Heart right ventricle (tissue), 16 donors: Measurements from ENCODE around the gene PLCB4. TPM values are rescaled to one million over a fixed set of nuclear protein-coding genes. Genes with fewer than 3 reads are reported as not detected.

ENCODE experiments used
- ATAC-seq, 8 donors: fragments of 200-7000 bp; cut with Tn5 transposase; one replicate each; pipeline ENCODE4 v1.9.1; 2020; ENCODE audit warnings: mild to moderate bottlenecking in 8 of 8, moderate library complexity in 8 of 8, moderate number of reproducible peaks in 1 of 8
- DNase-seq, 2 donors: peaks; one replicate each; pipeline ENCODE4 v3.0.0-alpha.2; 2020
- H3K27ac ChIP-seq, 10 donors: fragments of 200-600 bp; sonication (generic) in 2 of 10; one replicate each; pipeline versions ENCODE4 v1.5.0 to v1.8.0; 2020 to 2022; ENCODE audit warnings: mild to moderate bottlenecking in 3 of 10
- H3K27me3 ChIP-seq, 7 donors: fragments of 200-600 bp; one replicate each; pipeline ENCODE4 v1.8.0; 2021 to 2022; ENCODE audit warnings: mild to moderate bottlenecking in 2 of 7
- H3K36me3 ChIP-seq, 9 donors: fragments of 200-600 bp; sonication (generic) in 1 of 9; one replicate each; pipeline versions ENCODE4 v1.5.0 to v1.8.0; 2020 to 2022; ENCODE audit warnings: mild to moderate bottlenecking in 2 of 9
- H3K4me1 ChIP-seq, 9 donors: fragments of 200-600 bp; sonication (generic) in 1 of 9; one replicate each; pipeline versions ENCODE4 v1.5.0 to v1.8.0; 2020 to 2022; ENCODE audit warnings: mild to moderate bottlenecking in 4 of 9
- H3K4me3 ChIP-seq, 10 donors: fragments of 200-600 bp; sonication (generic) in 2 of 10; one replicate each; pipeline versions ENCODE4 v1.5.0 to v1.8.0; 2020 to 2022; ENCODE audit warnings: mild to moderate bottlenecking in 7 of 10, moderate library complexity in 2 of 10
- H3K9me3 ChIP-seq, 11 donors: fragments of 200-600 bp in 10 of 11; sonication (generic) in 2 of 11; one replicate each; pipeline versions ENCODE4 v1.5.0 to v1.8.0; 2013 to 2022; ENCODE audit warnings: mild to moderate bottlenecking in 2 of 11, control low read depth in 1 of 11, moderate library complexity in 1 of 11
- WGBS, 2 donors: extraction: QIAGEN DNeasy Blood & Tissue Kit; methylation state at CpG; one replicate each; pipeline ENCODE4 v1.1.7; 2013; ENCODE audit warnings: inconsistent platforms in 1 of 2; 5-methylcytosine and 5-hydroxymethylcytosine counted together
- intact Hi-C, 10 donors: fragments of 100-400 bp; cut with DNase I; formaldehyde crosslinking; loops; one replicate each; pipeline versions ENCODE4 v1.11.1 to v1.14.2; 2022
- polyA plus RNA-seq, 2 donors: library from polyadenylated mRNA; stranded (reverse); fragments of 200-250 nt; gene quantifications; one replicate each; pipeline ENCODE4 v1.2.3, GENCODE V29; 2013
- total RNA-seq, 10 donors: library from RNA; stranded (reverse); fragmentation: NEBNext Ultra II Directional in 3 of 10; extraction: Animal tissue kit (Norgen Biotek cat#: 25700) in 3 of 10; gene quantifications; one replicate each; pipeline versions ENCODE4 v1.2.1 to v1.2.4, GENCODE V29; 2021 to 2023
- TF ChIP-seq, protein P1 (sequence below), 9 donors: fragments of 200-600 bp; sonication (generic) in 2 of 9; IDR thresholded peaks; one replicate each; pipeline versions ENCODE4 v1.5.0 to v1.8.0; 2021 to 2022; ENCODE audit warnings: antibody characterized with exemption in 9 of 9, mild to moderate bottlenecking in 5 of 9, moderate library complexity in 1 of 9
- donor health status: Arrhythmogenic right ventricular cardiomyopathy.
- donor health status: ischemic (EF 13 %, LVEDD 7.1; RV severe dilation, severe dysfunction).
- donor health status: healthy with polysubstance abuse.
- donor health status: DM: no; HTN: yes; CAD: no.
- donor health status: DM: no; HTN: no; CAD: no.
- donor health status: ischemic (EF 25% LVEDD 6.9; RV normal size, moderate dysfunction).
- donor health status: ischemic (EF 25% LVEDD 5.7; RV mildly dilated, moderate dysfunction).
- donor health status: healthy.
- donor health status: DM: yes; HTN: yes; CAD: no.
- donor health status: Ischemic cardiomyopathy.
- donor health status: ischemic (EF 35%, LVEDD 5.7; RV mildly dilated, moderate dysfunction).
- donor health status: nonischemic (EF 11% LVEDD 7.7; RV severe dilation, severe dysfunction).
- donor health status: DM: yes; HTN: yes; CAD: no.
- donor health status: PGD.
- donor health status: ischemic (EF 29% LVEDD 5.4; RV normal size, mild dysfunction).
- donor health status: nonischemic (EF 23%, LVEDD 6.1; RV moderate dilation, normal function).

PLCB4 gene
- total and polyA plus RNA-seq, 12 donors = 3.6 to 33.3 (median 28.4) TPM

DNA sequence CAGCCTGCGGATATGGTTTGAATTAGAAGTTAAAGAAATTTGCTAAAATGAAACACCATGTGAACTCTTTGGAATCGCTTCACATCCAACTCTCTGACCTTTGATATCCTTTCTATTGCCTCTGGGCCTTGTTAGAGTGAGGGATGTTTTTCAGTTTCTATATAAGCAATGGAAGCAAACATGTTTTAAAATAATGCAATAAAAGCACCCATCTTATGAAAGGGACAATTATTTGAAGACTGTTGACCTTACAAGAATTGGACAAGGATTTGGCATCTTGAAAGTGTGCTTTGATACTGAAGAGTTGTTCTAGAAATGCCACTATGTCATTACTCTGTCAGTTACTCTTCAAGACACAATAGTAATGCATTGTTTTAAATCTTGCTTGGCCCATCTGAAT lies 221.4 kb downstream of the PLCB4 start:
- no peaks in the 10 kb centered on the region for H3K27me3 ChIP-seq
- no peaks in the 10 kb centered on the region for H3K36me3 ChIP-seq
- no peak overlapping the region for H3K4me3 ChIP-seq
- intact Hi-C loops = no loop called here
- H3K9me3 ChIP-seq = no peaks in the 10 kb centered on the region
- H3K27ac ChIP-seq = no peak overlapping the region
- no peak for DNase-seq
- TF ChIP-seq, protein P1, sequence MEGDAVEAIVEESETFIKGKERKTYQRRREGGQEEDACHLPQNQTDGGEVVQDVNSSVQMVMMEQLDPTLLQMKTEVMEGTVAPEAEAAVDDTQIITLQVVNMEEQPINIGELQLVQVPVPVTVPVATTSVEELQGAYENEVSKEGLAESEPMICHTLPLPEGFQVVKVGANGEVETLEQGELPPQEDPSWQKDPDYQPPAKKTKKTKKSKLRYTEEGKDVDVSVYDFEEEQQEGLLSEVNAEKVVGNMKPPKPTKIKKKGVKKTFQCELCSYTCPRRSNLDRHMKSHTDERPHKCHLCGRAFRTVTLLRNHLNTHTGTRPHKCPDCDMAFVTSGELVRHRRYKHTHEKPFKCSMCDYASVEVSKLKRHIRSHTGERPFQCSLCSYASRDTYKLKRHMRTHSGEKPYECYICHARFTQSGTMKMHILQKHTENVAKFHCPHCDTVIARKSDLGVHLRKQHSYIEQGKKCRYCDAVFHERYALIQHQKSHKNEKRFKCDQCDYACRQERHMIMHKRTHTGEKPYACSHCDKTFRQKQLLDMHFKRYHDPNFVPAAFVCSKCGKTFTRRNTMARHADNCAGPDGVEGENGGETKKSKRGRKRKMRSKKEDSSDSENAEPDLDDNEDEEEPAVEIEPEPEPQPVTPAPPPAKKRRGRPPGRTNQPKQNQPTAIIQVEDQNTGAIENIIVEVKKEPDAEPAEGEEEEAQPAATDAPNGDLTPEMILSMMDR (IDR thresholded peaks at IDR 0.05) = no peak
- H3K4me1 ChIP-seq = peaks cover 0 to 38% (median 11%) of the 10 kb centered on the region in 9 donors
- ATAC-seq = no peak
- 80 to 84% methylated on average over 2 of the region's 2 CpGs for WGBS, 2 donors

DNA sequence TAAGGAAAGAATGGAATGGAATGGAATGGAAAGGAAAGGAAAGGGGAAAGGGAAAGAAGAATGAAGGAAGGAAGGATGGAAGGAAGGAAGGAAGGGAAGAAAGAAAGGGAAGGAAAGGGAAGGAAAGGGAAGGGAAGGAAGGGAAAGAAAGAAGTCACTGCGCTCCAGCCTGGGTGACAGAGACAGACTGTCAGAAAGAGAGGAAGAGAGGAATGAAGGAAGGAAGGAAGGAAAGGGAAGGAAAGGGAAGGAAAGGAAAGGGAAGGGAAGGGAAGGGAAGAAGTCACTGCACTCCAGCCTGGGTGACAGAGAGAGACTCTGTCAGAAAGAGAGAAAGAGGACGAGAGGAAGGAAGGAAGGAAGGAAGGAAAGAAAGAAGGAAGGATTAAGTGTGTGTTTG lies 224.3 kb downstream of the PLCB4 start:
- H3K27me3 ChIP-seq = no peaks in the 10 kb centered on the region
- no peak overlapping the region for H3K4me3 ChIP-seq
- DNase-seq (no peak), ATAC-seq (no peak)
- no peak overlapping the region for H3K27ac ChIP-seq
- 86 to 91% methylated on average over 2 of the region's 2 CpGs for WGBS, 2 donors
- peaks cover 0 to 3% (median 0%) of the 10 kb centered on the region in 11 donors for H3K9me3 ChIP-seq
- no peaks in the 10 kb centered on the region for H3K36me3 ChIP-seq
- intact Hi-C loops = no loop called here
- TF ChIP-seq, protein P1 (IDR thresholded peaks at IDR 0.05) = no peak
- H3K4me1 ChIP-seq = peaks cover 0 to 25% (median 4%) of the 10 kb centered on the region in 9 donors

DNA sequence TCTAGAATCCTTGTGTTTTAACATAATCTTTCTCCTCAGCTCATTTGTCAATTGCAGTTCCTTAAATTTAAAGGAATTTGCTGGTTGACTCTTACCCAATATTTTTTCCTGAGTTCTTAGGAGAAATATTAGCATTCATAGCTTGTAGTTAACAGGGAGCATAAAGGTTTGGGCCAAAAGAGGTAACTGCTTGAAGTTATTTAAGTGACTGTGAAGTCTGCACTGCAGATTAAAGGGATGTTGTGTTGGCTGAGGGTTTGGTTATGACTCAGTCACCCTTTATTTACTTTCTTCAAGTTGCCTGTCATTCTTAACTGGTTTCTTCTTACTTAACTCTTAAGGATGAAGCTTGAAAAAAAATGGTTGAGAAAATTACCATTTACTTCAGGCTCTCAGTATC lies 225.2 kb downstream of the PLCB4 start:
- TF ChIP-seq, protein P1 (IDR thresholded peaks at IDR 0.05) = no peak
- ATAC-seq (no peak), DNase-seq (no peak)
- Histone ChIP-seq H3K4me3 (no peak overlapping the region), H3K4me1 (peaks cover 0 to 28% (median 4%) of the 10 kb centered on the region in 9 donors), H3K36me3 (no peaks in the 10 kb centered on the region), H3K27ac (no peak overlapping the region), H3K9me3 (peaks cover 0 to 3% (median 0%) of the 10 kb centered on the region in 11 donors), H3K27me3 (no peaks in the 10 kb centered on the region)
- intact Hi-C loops = no loop called here

DNA sequence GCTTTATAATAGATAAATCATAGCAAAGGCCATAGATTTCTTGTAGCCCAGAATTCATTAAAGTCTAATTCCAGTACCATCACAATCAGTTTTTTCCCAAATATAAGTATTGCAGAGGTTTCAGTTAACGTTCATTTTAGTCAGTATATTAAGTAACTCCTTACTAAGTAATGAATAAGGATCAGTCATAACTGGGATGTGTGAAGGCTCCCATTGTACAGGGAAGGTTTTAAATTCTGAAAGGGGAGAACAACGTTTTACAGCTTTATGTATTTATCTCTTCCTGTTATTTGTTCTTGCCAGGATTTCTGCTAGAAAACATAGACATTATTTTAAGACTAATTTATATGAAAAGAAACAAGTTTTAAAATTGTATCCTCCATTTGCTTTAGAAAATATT lies 230.0 kb downstream of the PLCB4 start:
- no peak for ATAC-seq
- intact Hi-C loops = no loop called here
- Histone ChIP-seq H3K36me3 (no peaks in the 10 kb centered on the region), H3K9me3 (peaks cover 0 to 3% (median 0%) of the 10 kb centered on the region in 11 donors), H3K4me3 (no peak overlapping the region), H3K4me1 (peaks cover 4 to 43% (median 21%) of the 10 kb centered on the region in 9 donors), H3K27ac (no peak overlapping the region), H3K27me3 (no peaks in the 10 kb centered on the region)
- WGBS, 2 donors = 53 to 71% methylated on average over 2 of the region's 2 CpGs
- no peak for DNase-seq
- TF ChIP-seq, protein P1 (IDR thresholded peaks at IDR 0.05) = no peak
